ENCODE data around the gene OR10AG1. TPM values are rescaled to one million over a fixed set of nuclear protein-coding genes. Genes with fewer than 3 reads are reported as not detected.

The OR10AG1 gene
- total RNA-seq, 4 donors from 2014 or later: not detected

- intact Hi-C loops (cut with DNase I): no loop called here
- Histone ChIP-seq H3K9me3 (no peaks in the 10 kb centered on the region), H3K36me3 (no peaks in the 10 kb centered on the region), H3K27me3 (no peaks in the 10 kb centered on the region), H3K27ac (no peak overlapping the region), H3K4me1 (no peaks in the 10 kb centered on the region), H3K4me3 (replicated peaks in 1 of 3) (no peak overlapping the region)
- TF ChIP-seq POLR2A (IDR thresholded peaks at IDR 0.05) (no peak), CTCF (IDR thresholded peaks at IDR 0.05) (no peak)
- WGBS, 2 donors: 78% methylated on average over 5 of the region's 5 CpGs
- no peak for DNase-seq
These were observed 1.8 kb downstream of the OR10AG1 start for GRCh38 chr11:55967914-55968313.

GRCh38 chr11:55966391-55966790 is 3.4 kb downstream of the OR10AG1 start:
- DNase-seq: no peak
- Histone ChIP-seq H3K27ac (no peak overlapping the region), H3K9me3 (no peaks in the 10 kb centered on the region), H3K4me3 (replicated peaks in 1 of 3) (no peak overlapping the region), H3K27me3 (no peaks in the 10 kb centered on the region), H3K36me3 (no peaks in the 10 kb centered on the region), H3K4me1 (no peaks in the 10 kb centered on the region)
- intact Hi-C loops (cut with DNase I): no loop called here
- 61 to 69% methylated on average over 2 of the region's 2 CpGs for WGBS, 2 donors
- TF ChIP-seq CTCF (IDR thresholded peaks at IDR 0.05) (no peak), POLR2A (IDR thresholded peaks at IDR 0.05) (no peak)

- Histone ChIP-seq H3K36me3 (no peaks in the 10 kb centered on the region), H3K9me3 (no peaks in the 10 kb centered on the region), H3K4me3 (replicated peaks in 1 of 3) (no peak overlapping the region), H3K27me3 (no peaks in the 10 kb centered on the region), H3K4me1 (no peaks in the 10 kb centered on the region), H3K27ac (no peak overlapping the region)
- 48 to 53% methylated on average over 4 of the region's 4 CpGs for WGBS, 2 donors
- intact Hi-C loops (cut with DNase I): no loop called here
- DNase-seq: no peak
- TF ChIP-seq POLR2A (IDR thresholded peaks at IDR 0.05) (no peak), CTCF (IDR thresholded peaks at IDR 0.05) (no peak)
These were observed 13.2 kb downstream of the OR10AG1 start for GRCh38 chr11:55956521-55956920.

- Histone ChIP-seq H3K4me1 (no peaks in the 10 kb centered on the region), H3K27me3 (no peaks in the 10 kb centered on the region), H3K27ac (no peak overlapping the region), H3K36me3 (no peaks in the 10 kb centered on the region), H3K4me3 (replicated peaks in 1 of 3) (no peak overlapping the region), H3K9me3 (no peaks in the 10 kb centered on the region)
- WGBS, 2 donors: 62 to 78% methylated on average over 4 of the region's 4 CpGs
- no peak for DNase-seq
- TF ChIP-seq POLR2A (IDR thresholded peaks at IDR 0.05) (no peak), CTCF (IDR thresholded peaks at IDR 0.05) (no peak)
- intact Hi-C loops (cut with DNase I): no loop called here
These were observed 20.4 kb downstream of the OR10AG1 start for GRCh38 chr11:55949330-55949729.

GRCh38 chr11:55942785-55943392 is 26.9 kb downstream of the OR10AG1 start:
- H3K27me3 ChIP-seq: no peaks in the 10 kb centered on the region
- intact Hi-C loops (cut with DNase I): no loop called here
- H3K27ac ChIP-seq: no peak overlapping the region
- no peak overlapping the region for H3K4me3 ChIP-seq (replicated peaks in 1 of 3)
- whole genome bisulfite sequencing, 2 donors: 3 to 11% methylated on average over 3 of the region's 3 CpGs
- no peak for DNase-seq
- no peaks in the 10 kb centered on the region for H3K36me3 ChIP-seq
- no peaks in the 10 kb centered on the region for H3K4me1 ChIP-seq
- no peaks in the 10 kb centered on the region for H3K9me3 ChIP-seq
- no peak for TF ChIP-seq POLR2A (IDR thresholded peaks at IDR 0.05)
- peak in 3 of 6 experiments; percentile 10 to 36 (median 15) for TF ChIP-seq CTCF (IDR thresholded peaks at IDR 0.05)
